GM19397 (cell line): ENCODE results near the gene GRIK4.
"Not testable (repeated sequence)": the region's sequence is repeated elsewhere in the genome, so short reads cannot be mapped to it uniquely, and the experiment has no call there.

Experiments used
- ATAC-seq: cut with Tn5 transposase; IDR thresholded peaks from one replicate; pipeline ENCODE4 v1.9.1; 2021; ENCODE audit warnings: mild to moderate bottlenecking, moderate library complexity; ENCODE audit not compliant: unreplicated experiment

GRIK4 gene

DNA sequence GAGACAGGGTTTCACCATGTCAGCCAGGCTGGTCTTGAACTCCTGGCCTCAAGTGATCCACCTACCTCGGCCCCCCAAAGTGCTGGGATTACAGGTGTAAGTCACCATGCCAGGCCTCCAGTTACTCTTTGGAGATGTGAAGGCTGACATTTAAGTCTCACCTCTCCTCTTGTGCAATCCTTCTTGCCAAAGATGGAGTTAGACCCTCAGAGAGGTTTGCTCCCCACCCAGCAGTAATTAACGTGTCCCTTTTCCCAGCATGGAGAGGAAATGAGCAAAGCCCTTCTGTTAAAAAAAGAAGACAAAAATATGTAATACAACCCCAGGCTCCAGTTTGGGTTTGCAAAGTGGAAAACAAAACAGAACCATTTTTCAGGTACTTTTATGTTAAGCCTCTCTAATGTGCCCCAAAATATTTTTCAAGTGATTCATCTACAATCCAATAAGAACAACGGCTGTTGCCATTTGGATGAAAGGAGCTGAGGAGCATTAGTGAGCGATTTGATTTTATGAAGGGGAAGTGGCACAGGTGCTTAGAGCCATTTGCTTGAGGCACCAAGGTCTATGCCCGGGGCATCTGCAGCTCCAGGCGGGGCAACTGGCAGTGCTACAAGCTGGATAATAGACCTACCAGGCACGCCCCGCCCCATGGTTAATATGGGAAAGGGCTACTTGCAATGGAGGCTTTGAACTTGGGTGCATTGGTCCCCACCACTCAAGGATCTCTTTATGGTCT is 57.2 kb downstream of the GRIK4 start:
- no peak for ATAC-seq

GRCh38 chr11:120569861-120570260 is 58.3 kb downstream of the GRIK4 start:
- ATAC-seq, result no peak

- ATAC-seq, result no peak
Measured at GRCh38 chr11:120571476-120571875, 59.9 kb downstream of the GRIK4 start.

GRCh38 chr11:120573756-120574354 is 62.3 kb downstream of the GRIK4 start:
- no peak for ATAC-seq

GRCh38 chr11:120574876-120575275 is 63.3 kb downstream of the GRIK4 start:
- no peak for ATAC-seq

DNA sequence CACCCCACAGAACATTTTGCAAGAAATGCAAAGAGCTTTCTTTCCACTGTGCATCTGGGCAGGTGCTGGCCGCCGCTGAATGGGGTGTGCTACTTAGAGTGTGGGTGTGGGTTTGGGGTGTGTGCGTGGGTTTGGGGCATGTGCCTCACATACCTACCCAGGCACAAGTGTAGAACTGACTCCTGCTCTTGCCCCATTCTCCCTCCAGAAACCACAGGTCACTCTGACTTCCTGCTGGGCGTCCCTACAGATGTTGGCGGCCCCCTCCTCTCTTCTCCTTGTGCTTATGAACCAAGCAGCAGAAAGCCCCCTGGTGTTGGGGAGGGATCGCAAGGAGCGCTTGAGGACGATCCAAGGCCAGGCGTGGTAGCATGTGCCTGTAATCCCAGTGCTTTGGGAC is 63.9 kb downstream of the GRIK4 start:
- no peak for ATAC-seq

DNA sequence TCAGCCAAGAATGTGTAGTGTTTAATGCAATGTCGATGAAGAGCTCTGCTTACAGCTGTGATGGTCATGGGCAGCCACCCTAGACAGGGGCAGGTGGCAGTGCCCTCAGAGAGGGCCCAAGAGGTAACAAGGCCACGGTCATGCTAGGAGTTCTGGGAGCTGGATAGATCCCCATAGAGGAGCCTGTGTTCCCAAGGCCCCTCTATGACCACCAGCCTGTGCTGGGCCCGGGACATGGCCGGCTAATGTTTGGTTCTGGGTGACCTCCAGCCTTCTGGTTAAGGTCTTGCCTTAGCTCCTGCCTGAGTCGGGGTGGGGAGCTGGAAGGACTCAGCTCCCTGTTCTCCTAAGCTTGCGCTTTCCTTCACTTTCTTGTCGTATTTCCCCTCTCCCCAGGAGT is 65.1 kb downstream of the GRIK4 start:
- ATAC-seq, result no peak

DNA sequence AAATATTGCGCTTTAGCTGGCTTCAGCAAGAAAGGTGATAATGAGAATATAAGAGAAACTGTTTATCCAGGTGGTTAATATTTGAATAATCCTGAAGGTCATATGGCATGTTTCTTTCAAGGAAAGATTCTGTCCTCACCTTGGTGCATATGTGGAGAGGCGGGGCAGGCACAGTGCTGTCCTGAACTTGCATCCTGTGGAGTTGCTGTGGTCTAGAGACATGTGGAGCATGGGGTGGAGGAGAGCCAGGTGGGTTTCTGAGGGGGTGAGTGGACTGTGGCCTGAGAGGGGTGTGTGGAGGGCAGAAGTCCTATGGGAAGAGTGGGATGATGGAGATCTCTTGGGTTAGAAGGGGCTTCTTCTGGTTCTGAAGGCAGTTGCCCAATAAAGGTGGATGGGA is 65.5 kb downstream of the GRIK4 start:
- ATAC-seq, result no peak

- no peak for ATAC-seq
Measured at GRCh38 chr11:120577624-120578363, 66.2 kb downstream of the GRIK4 start.

GRCh38 chr11:120578596-120579154 is 67.1 kb downstream of the GRIK4 start:
- ATAC-seq, result no peak

- ATAC-seq, result no peak
Measured at GRCh38 chr11:120579611-120580031, 68.1 kb downstream of the GRIK4 start.

GRCh38 chr11:120581313-120581712 is 69.8 kb downstream of the GRIK4 start:
- ATAC-seq, result no peak

- ATAC-seq, result not testable (repeated sequence)
Measured at GRCh38 chr11:120582535-120582934, 71.0 kb downstream of the GRIK4 start.

- ATAC-seq, result no peak
Measured at GRCh38 chr11:120586072-120586471, 74.5 kb downstream of the GRIK4 start.

DNA sequence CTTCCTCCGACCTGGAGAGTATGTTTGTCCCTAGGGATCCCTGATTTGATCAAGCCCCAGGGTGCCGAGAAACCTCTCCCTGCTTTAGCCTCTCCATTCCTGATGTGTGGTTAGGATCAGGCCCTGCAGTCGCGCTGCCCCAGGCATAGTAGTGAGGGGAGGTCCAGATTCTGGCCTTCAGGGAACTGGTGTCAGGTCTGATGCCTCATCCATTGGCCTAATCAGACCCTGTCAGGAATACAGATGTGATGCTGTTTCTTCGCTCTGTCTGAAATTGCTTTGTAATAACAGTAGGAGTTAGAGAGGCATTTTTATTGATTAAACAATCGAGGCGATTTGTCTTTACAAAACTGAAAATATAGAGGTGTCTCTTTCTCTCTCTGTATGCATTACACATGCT is 75.2 kb downstream of the GRIK4 start:
- ATAC-seq, result no peak

GRCh38 chr11:120587299-120587698 is 75.8 kb downstream of the GRIK4 start:
- ATAC-seq, result no peak

GRCh38 chr11:120589376-120589775 is 77.8 kb downstream of the GRIK4 start:
- ATAC-seq, result no peak

- ATAC-seq, result no peak
Measured at GRCh38 chr11:120590472-120590871, 78.9 kb downstream of the GRIK4 start.

DNA sequence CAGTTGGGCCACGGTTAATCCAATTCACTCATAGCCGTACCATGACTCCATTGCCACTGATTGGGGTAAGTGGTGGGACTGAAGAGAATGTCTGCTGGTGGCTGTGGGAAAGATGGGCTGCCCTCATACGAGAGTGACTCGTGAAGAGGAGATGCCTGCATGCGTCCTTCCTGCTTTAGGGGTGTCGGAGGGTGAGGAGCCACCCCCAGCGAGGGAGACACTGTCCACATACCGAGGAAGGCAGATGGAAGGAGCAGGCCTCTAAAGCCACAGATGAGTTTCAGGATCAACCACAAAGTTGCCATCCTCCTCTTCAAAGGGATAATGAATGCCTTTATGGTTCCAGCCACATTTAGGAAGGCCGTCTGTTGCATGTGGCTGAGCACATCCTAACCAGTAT is 83.2 kb downstream of the GRIK4 start:
- ATAC-seq, result no peak

DNA sequence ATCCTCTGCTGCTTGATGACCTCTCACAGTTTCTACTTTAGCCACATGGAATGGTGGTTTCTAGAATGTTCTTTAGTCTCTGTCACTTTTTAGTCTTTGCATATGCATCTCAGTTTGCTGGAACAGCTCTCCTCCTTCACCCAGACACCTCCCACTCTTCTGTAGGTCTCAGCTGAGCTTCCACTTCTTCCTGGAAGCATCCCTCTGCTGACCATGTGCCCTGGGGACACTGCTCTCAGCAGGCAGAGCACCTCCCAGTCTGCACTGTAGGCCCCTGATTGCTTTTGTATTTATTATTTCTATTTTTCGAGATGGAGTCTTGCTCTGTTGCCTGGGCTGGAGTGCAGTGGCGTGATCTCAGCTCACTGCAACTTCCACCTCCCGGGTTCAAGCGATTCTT is 84.0 kb downstream of the GRIK4 start:
- no peak for ATAC-seq
